ENCODE data around the gene SLC7A1.

Gene SLC7A1

GRCh38 chr13:29529754-29530153, 65.7 kb downstream of the SLC7A1 start:
- DNase-seq (ENCODE audit: low read depth): no peak

GRCh38 chr13:29527916-29528315, 67.6 kb downstream of the SLC7A1 start:
- DNase-seq (ENCODE audit: low read depth): no peak

- DNase-seq (ENCODE audit: low read depth): no peak
Measured at GRCh38 chr13:29527511-29527910, 68.0 kb downstream of the SLC7A1 start.

- DNase-seq (ENCODE audit: low read depth): no peak
Measured at GRCh38 chr13:29526741-29527140, 68.7 kb downstream of the SLC7A1 start.

GRCh38 chr13:29525757-29526156, 69.7 kb downstream of the SLC7A1 start:
- no peak for DNase-seq (ENCODE audit: low read depth)

- no peak for DNase-seq (ENCODE audit: low read depth)
Measured at GRCh38 chr13:29524641-29525040, 70.8 kb downstream of the SLC7A1 start.

- DNase-seq (ENCODE audit: low read depth): no peak
Measured at GRCh38 chr13:29524176-29524575, 71.3 kb downstream of the SLC7A1 start.

GRCh38 chr13:29523199-29523961, 72.1 kb downstream of the SLC7A1 start:
- DNase-seq (ENCODE audit: low read depth): no peak

GRCh38 chr13:29522044-29522685, 73.3 kb downstream of the SLC7A1 start:
- DNase-seq (ENCODE audit: low read depth): no peak

GRCh38 chr13:29521336-29521735, 74.2 kb downstream of the SLC7A1 start:
- DNase-seq (ENCODE audit: low read depth): no peak

- DNase-seq (ENCODE audit: low read depth): no peak
Measured at GRCh38 chr13:29520671-29521070, 74.8 kb downstream of the SLC7A1 start.

- DNase-seq (ENCODE audit: low read depth): no peak
Measured at GRCh38 chr13:29519921-29520320, 75.6 kb downstream of the SLC7A1 start.

GRCh38 chr13:29516880-29517279, 78.6 kb downstream of the SLC7A1 start:
- no peak for DNase-seq (ENCODE audit: low read depth)

- DNase-seq (ENCODE audit: low read depth): no peak
Measured at GRCh38 chr13:29516012-29516411, 79.5 kb downstream of the SLC7A1 start.

- no peak for DNase-seq (ENCODE audit: low read depth)
Measured at GRCh38 chr13:29515372-29515771, 80.1 kb downstream of the SLC7A1 start.

- no peak for DNase-seq (ENCODE audit: low read depth)
Measured at GRCh38 chr13:29514720-29515310, 80.7 kb downstream of the SLC7A1 start.

GRCh38 chr13:29513981-29514719, 81.3 kb downstream of the SLC7A1 start:
- DNase-seq (ENCODE audit: low read depth): no peak

- no peak for DNase-seq (ENCODE audit: low read depth)
Measured at GRCh38 chr13:29513002-29513980, 82.2 kb downstream of the SLC7A1 start.

GRCh38 chr13:29511980-29512379, 83.5 kb downstream of the SLC7A1 start:
- DNase-seq (ENCODE audit: low read depth): no peak

- DNase-seq (ENCODE audit: low read depth): no peak
Measured at GRCh38 chr13:29511106-29511796, 84.2 kb downstream of the SLC7A1 start.

GRCh38 chr13:29510651-29511084, 84.8 kb downstream of the SLC7A1 start:
- no peak for DNase-seq (ENCODE audit: low read depth)
